Peyer's patch (tissue), 4 donors: Measurements from ENCODE around the gene SELL. TPM values are rescaled to one million over a fixed set of nuclear protein-coding genes. Genes with fewer than 3 reads are reported as not detected.
"Not testable (repeated sequence)": the region's sequence is repeated elsewhere in the genome, so short reads cannot be mapped to it uniquely, and the experiment has no call there.

Experiments used
- DNase-seq, 3 donors: peaks; one replicate each; pipeline ENCODE4 v3.0.0-alpha.2; 2017 to 2019
- H3K27ac ChIP-seq, 4 donors: fragments of 200-600 bp; sonication (generic); one replicate each; pipeline ENCODE4 v1.5.1; 2016 to 2019
- H3K27me3 ChIP-seq, 2 donors: fragments of 200-600 bp; sonication (generic); one replicate each; pipeline ENCODE4 v1.5.1; 2019
- H3K36me3 ChIP-seq, 3 donors: fragments of 200-600 bp; sonication (generic); one replicate each; pipeline ENCODE4 v1.5.1; 2016 to 2019
- H3K4me1 ChIP-seq, 4 donors: fragments of 200-600 bp; sonication (generic); one replicate each; pipeline ENCODE4 v1.5.1; 2016 to 2019
- H3K4me3 ChIP-seq, 4 donors: fragments of 200-600 bp; sonication (generic); 1 replicate in 3 of 4; 2 replicates in 1 of 4; pipeline ENCODE4 v1.5.1; 2016 to 2019; ENCODE audit warnings: mild to moderate bottlenecking in 1 of 4
- H3K9me3 ChIP-seq, 4 donors: fragments of 200-600 bp; sonication (generic); one replicate each; pipeline ENCODE4 v1.5.1; 2016 to 2019; ENCODE audit warnings: mild to moderate bottlenecking in 1 of 4
- CTCF ChIP-seq, 6 experiments: fragments of 450-650 bp in 4 of 6; fragments of 200-600 bp in 2 of 6; sonication (generic) in 1 of 6; IDR thresholded peaks; one replicate each; pipeline ENCODE4 v1.5.1; 2017 to 2019; ENCODE audit warnings: antibody characterized with exemption in 6 of 6, mild to moderate bottlenecking in 3 of 6, moderate library complexity in 1 of 6
- POLR2A ChIP-seq, 2 donors: fragments of 450-650 bp; IDR thresholded peaks; one replicate each; pipeline ENCODE4 v1.5.1; 2017; ENCODE audit warnings: antibody characterized with exemption in 2 of 2, mild to moderate bottlenecking in 2 of 2, moderate library complexity in 2 of 2
- total RNA-seq, 4 donors: library from RNA; depleted of rRNA; stranded (reverse); fragments of >200 nt; gene quantifications; one replicate each; pipeline ENCODE4 v1.1.0, GENCODE V29; 2016

SELL gene
- total RNA-seq, 4 donors from 2014 or later, result 0.35 to 9.9 TPM; not detected in 2

GRCh38 chr1:169681140-169681539 lies 30.3 kb downstream of the SELL start:
- TF ChIP-seq CTCF (IDR thresholded peaks at IDR 0.05) (no peak), POLR2A (IDR thresholded peaks at IDR 0.05) (no peak)
- no peak for DNase-seq
- Histone ChIP-seq H3K27me3 (no peaks in the 10 kb centered on the region), H3K4me3 (no peak overlapping the region), H3K9me3 (no peaks in the 10 kb centered on the region), H3K27ac (peak overlapping the region in 2 of 4 donors; percentile 8 to 65), H3K36me3 (no peaks in the 10 kb centered on the region), H3K4me1 (peaks cover 0 to 3% (median 0%) of the 10 kb centered on the region in 4 donors)

DNA sequence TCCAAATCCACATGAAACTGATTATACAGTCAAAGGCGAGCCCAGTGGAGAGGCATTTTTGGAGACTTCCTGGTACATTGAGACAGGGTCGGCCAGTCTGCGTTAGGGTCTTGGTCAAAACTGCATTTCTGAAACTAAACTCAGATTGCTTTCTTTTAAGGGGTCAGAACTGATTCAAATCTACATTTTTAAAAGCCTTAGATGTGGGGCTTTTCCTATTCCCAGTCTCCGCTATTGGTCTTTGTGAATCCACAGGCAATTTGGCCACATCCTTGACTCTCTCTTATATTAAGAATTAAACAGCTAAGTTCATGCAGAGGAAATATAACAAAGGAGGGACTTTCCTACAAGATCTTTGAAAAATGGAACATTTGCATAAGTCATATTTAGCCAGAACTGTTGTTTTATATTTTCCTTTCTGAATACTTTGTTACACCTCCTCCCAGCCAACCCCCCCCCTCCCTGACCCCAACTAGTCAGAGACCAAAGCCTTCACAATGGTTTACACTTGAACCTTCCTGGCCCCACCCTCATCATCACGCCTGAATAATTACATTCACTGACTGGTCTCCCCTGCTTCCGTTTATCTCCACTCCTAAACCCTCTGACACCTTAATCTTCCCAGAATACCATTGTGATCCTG lies 30.9 kb downstream of the SELL start:
- Histone ChIP-seq H3K36me3 (no peaks in the 10 kb centered on the region), H3K27me3 (no peaks in the 10 kb centered on the region), H3K4me1 (peaks cover 0 to 3% (median 0%) of the 10 kb centered on the region in 4 donors), H3K27ac (peak overlapping the region in 1 of 4 donors; percentile 65), H3K9me3 (no peaks in the 10 kb centered on the region), H3K4me3 (no peak overlapping the region)
- no peak for TF ChIP-seq CTCF (IDR thresholded peaks at IDR 0.05)
- TF ChIP-seq POLR2A (IDR thresholded peaks at IDR 0.05), result no peak
- peak in 2 of 3 donors; percentile 71 to 76 for DNase-seq

- Histone ChIP-seq H3K9me3 (no peaks in the 10 kb centered on the region), H3K27me3 (no peaks in the 10 kb centered on the region), H3K4me3 (no peak overlapping the region), H3K4me1 (peaks cover 0 to 3% (median 0%) of the 10 kb centered on the region in 4 donors), H3K36me3 (no peaks in the 10 kb centered on the region), H3K27ac (peak overlapping the region in 1 of 4 donors; percentile 65)
- DNase-seq, result no peak
- TF ChIP-seq POLR2A (IDR thresholded peaks at IDR 0.05) (no peak), CTCF (IDR thresholded peaks at IDR 0.05) (no peak)
These were observed 31.7 kb downstream of the SELL start for GRCh38 chr1:169679692-169680091.

GRCh38 chr1:169676001-169676400 lies 35.4 kb downstream of the SELL start:
- H3K4me3 ChIP-seq, result no peak overlapping the region
- no peak for DNase-seq

DNA sequence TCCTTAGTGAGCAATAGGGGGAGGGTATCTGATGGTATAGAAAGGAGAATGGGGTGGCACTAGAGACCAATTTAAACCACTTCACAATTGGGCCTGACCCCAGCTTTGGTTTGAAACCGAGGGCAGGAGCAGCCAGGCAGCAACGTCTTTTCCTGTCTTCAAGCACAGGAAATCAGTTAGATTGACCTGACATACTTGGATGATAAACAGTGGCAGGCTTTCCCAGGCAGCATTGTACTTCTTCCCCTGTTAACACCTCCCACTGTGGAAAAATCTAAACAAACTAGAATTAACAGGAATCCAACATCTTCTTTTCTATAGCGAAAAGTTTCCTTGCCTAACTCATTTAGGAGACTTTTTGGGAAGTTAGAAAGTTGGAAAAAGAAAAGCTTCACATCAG lies 40.6 kb downstream of the SELL start:
- no peaks in the 10 kb centered on the region for H3K27me3 ChIP-seq
- no peak for DNase-seq
- no peaks in the 10 kb centered on the region for H3K9me3 ChIP-seq
- no peaks in the 10 kb centered on the region for H3K36me3 ChIP-seq
- H3K4me3 ChIP-seq, result no peak overlapping the region
- TF ChIP-seq POLR2A (IDR thresholded peaks at IDR 0.05), result no peak
- no peak for TF ChIP-seq CTCF (IDR thresholded peaks at IDR 0.05)
- no peaks in the 10 kb centered on the region for H3K4me1 ChIP-seq
- peak overlapping the region in 1 of 4 donors; percentile 31 for H3K27ac ChIP-seq

More at GRCh38 chr1:169676001-169676400, 35.4 kb downstream of the SELL start:
- TF ChIP-seq POLR2A (IDR thresholded peaks at IDR 0.05) (no peak), CTCF (IDR thresholded peaks at IDR 0.05) (no peak)
- Histone ChIP-seq H3K27ac (no peak overlapping the region), H3K36me3 (no peaks in the 10 kb centered on the region), H3K27me3 (no peaks in the 10 kb centered on the region), H3K9me3 (no peaks in the 10 kb centered on the region), H3K4me1 (peaks cover 0 to 1% (median 0%) of the 10 kb centered on the region in 4 donors)

GRCh38 chr1:169670244-169670643 lies 41.2 kb downstream of the SELL start:
- H3K27ac ChIP-seq, result peak overlapping the region in 1 of 4 donors; percentile 31
- not testable (repeated sequence) for DNase-seq, H3K36me3 ChIP-seq, H3K4me1 ChIP-seq, H3K9me3 ChIP-seq, H3K4me3 ChIP-seq, H3K27me3 ChIP-seq

- H3K9me3 ChIP-seq, DNase-seq, H3K4me1 ChIP-seq, H3K27me3 ChIP-seq, H3K4me3 ChIP-seq, H3K36me3 ChIP-seq: not testable (repeated sequence)
- peak overlapping the region in 1 of 4 donors; percentile 63 for H3K27ac ChIP-seq
These were observed 43.5 kb downstream of the SELL start for GRCh38 chr1:169667699-169668596.

DNA sequence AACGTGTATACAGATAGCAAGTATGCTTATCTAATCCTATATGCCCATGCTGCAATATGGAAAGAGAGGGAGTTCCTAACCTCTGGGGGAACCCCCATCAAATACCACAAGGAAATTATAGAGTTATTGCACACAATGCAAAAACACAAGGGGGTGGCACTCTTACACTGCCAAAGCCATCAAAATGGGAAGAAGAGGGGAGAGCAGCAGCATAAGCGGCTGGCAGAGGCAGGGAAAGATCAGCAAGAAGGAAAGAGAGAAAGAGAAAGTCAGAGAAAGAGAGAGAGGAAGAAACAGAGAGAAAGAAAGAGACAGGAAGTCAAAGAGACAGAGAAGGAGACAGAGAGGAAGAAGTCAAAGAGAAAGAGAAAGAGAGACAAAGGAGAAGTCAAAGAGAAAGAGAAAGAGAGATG lies 44.2 kb downstream of the SELL start:
- DNase-seq, H3K27me3 ChIP-seq, H3K36me3 ChIP-seq, H3K9me3 ChIP-seq, H3K4me3 ChIP-seq, H3K4me1 ChIP-seq: not testable (repeated sequence)
- H3K27ac ChIP-seq, result peak overlapping the region in 1 of 4 donors; percentile 55

GRCh38 chr1:169662680-169663079 lies 48.7 kb downstream of the SELL start:
- H3K27me3 ChIP-seq, H3K9me3 ChIP-seq, H3K4me1 ChIP-seq, DNase-seq, H3K27ac ChIP-seq, H3K36me3 ChIP-seq, H3K4me3 ChIP-seq: not testable (repeated sequence)
